SK-N-SH (cell line): ENCODE data around the gene PRRT4.

Source experiments
- CTCF ChIP-seq: fragments of 200-600 bp; sonication (generic); IDR thresholded peaks from 2 replicates; pipeline ENCODE4 v1.6.1; 2017; ENCODE audit warnings: antibody characterized with exemption, mild to moderate bottlenecking, moderate library complexity
- ELF1 ChIP-seq: IDR thresholded peaks from 2 replicates; pipeline ENCODE4 v1.4.0; 2012
- EP300 ChIP-seq, 2 experiments: IDR thresholded peaks; 2 replicates each; pipeline versions ENCODE4 v1.4.0 to v1.6.1; 2012; ENCODE audit warnings: borderline replicate concordance in 1 of 2, low read depth in 1 of 2, low read length in 1 of 2
- FOXJ3 ChIP-seq: sonication (generic); formaldehyde crosslinking; IDR thresholded peaks from 2 replicates; pipeline ENCODE4 v1.5.1; 2020; ENCODE audit warnings: mild to moderate bottlenecking, missing genetic modification reagents
- MAX ChIP-seq: IDR thresholded peaks from 2 replicates; pipeline ENCODE4 v1.4.0; 2012; ENCODE audit warnings: low read depth
- MXI1 ChIP-seq: IDR thresholded peaks from 2 replicates; pipeline ENCODE4 v1.6.1; 2012; ENCODE audit warnings: mild to moderate bottlenecking, low read depth, low read length, improper control_type of control experiment
- NFIC ChIP-seq: IDR thresholded peaks from 2 replicates; pipeline ENCODE4 v1.4.0; 2012; ENCODE audit warnings: borderline replicate concordance
- POLR2AphosphoS5 ChIP-seq: IDR thresholded peaks from 2 replicates; pipeline ENCODE4 v1.6.1; 2012; ENCODE audit warnings: low read depth, low read length
- RAD21 ChIP-seq: IDR thresholded peaks from 2 replicates; pipeline ENCODE4 v1.6.1; 2012; ENCODE audit warnings: mild to moderate bottlenecking, low read length
- REST ChIP-seq: IDR thresholded peaks from 2 replicates; pipeline ENCODE4 v1.6.1; 2012; ENCODE audit warnings: mild to moderate bottlenecking, low read depth, low read length, moderate library complexity
- RFX5 ChIP-seq: IDR thresholded peaks from 2 replicates; pipeline ENCODE4 v1.6.1; 2012; ENCODE audit warnings: mild to moderate bottlenecking, improper control_type of control experiment, low read length
- RXRA ChIP-seq: IDR thresholded peaks from 2 replicates; pipeline ENCODE4 v1.4.0; 2012; ENCODE audit warnings: low read depth, mild to moderate bottlenecking, borderline replicate concordance
- TAF1 ChIP-seq: IDR thresholded peaks from 2 replicates; pipeline ENCODE4 v1.6.1; 2012; ENCODE audit warnings: low read depth, mild to moderate bottlenecking, low read length, moderate library complexity, borderline replicate concordance
- TCF12 ChIP-seq: IDR thresholded peaks from 2 replicates; pipeline ENCODE4 v1.4.0; 2012

GRCh38 chr7:128405471-128406313, 44.2 kb upstream of the PRRT4 start:
- no peak for TF ChIP-seq POLR2AphosphoS5
- no peak for TF ChIP-seq EP300 (IDR thresholded peaks at IDR 0.05; ENCODE audit: borderline replicate concordance in 1 of 2, low read depth in 1 of 2, low read length in 1 of 2)
- TF ChIP-seq CTCF, result no peak
- TF ChIP-seq MXI1, result peak; percentile 60; the same call in 1 of the 2 replicates
- TF ChIP-seq MAX, result 0 out of 2 replicates have a peak, but pooled peaks have one; percentile 12
- TF ChIP-seq REST, result no peak
- no peak for TF ChIP-seq RFX5
- no peak for TF ChIP-seq FOXJ3 (CRISPR knock-in tag)
- no peak for TF ChIP-seq ELF1
- TF ChIP-seq TCF12, result no peak
- no peak for TF ChIP-seq NFIC
- TF ChIP-seq TAF1, result no peak
- no peak for TF ChIP-seq RAD21
- TF ChIP-seq RXRA, result no peak
